A673 (cell line): ENCODE data around the gene PPP2R2D. TPM values are rescaled to one million over a fixed set of nuclear protein-coding genes. Genes with fewer than 3 reads are reported as not detected.

Source experiments
- BruUV-seq: library from RNA; stranded (reverse); fragments of 400-500 nt; replicated peaks from 2 replicates; lab custom pipeline; 2021; lab: Mats Ljungman, UMichigan
- CTCF ChIA-PET: fragments of 300-600 bp; sonication (Branson Sonifier 250); formaldehyde crosslinking; loops from one replicate; lab custom pipeline; 2022; ENCODE audit warnings: antibody characterized with exemption; lab: Charles Lee
- POLR2A ChIA-PET: fragments of 300-600 bp; sonication (Branson Sonifier 250); formaldehyde crosslinking; loops from one replicate; lab custom pipeline; 2022; ENCODE audit warnings: antibody characterized with exemption; ENCODE audit not compliant: low non-redundant PET; lab: Charles Lee
- DNase-seq: peaks from one replicate; pipeline ENCODE4 v3.0.0-alpha.2; 2015; ENCODE audit warnings: low spot score
- H3K27ac ChIP-seq: fragments of 200-600 bp; sonication (generic); 2 replicates; pipeline ENCODE4 v1.5.1; 2016; ENCODE audit warnings: mixed run types, low read depth, mild to moderate bottlenecking, mixed read lengths, antibody characterized with exemption, low read length; ENCODE audit not compliant: poor library complexity, severe bottlenecking
- H3K27me3 ChIP-seq: fragments of 200-600 bp; sonication (generic); replicated peaks from 2 replicates; pipeline ENCODE4 v1.6.1; 2017; ENCODE audit warnings: mixed run types, low read depth, mild to moderate bottlenecking, mixed read lengths, antibody characterized with exemption, low read length; ENCODE audit not compliant: insufficient read depth, poor library complexity
- H3K36me3 ChIP-seq: fragments of 200-600 bp; sonication (generic); 2 replicates; pipeline ENCODE4 v1.6.1; 2016; ENCODE audit warnings: mixed run types, mild to moderate bottlenecking, mixed read lengths, antibody characterized with exemption, low read length; ENCODE audit not compliant: insufficient read depth, poor library complexity, severe bottlenecking
- H3K4me1 ChIP-seq: fragments of 200-600 bp; sonication (generic); 2 replicates; pipeline ENCODE4 v1.6.1; 2017; ENCODE audit warnings: mixed run types, mild to moderate bottlenecking, mixed read lengths, antibody characterized with exemption, low read length; ENCODE audit not compliant: insufficient read depth, poor library complexity, severe bottlenecking
- H3K4me3 ChIP-seq: fragments of 200-600 bp; sonication (generic); 2 replicates; pipeline ENCODE4 v1.5.1; 2016; ENCODE audit warnings: low read depth, mixed run types, mild to moderate bottlenecking, mixed read lengths, low read length; ENCODE audit not compliant: poor library complexity, severe bottlenecking
- H3K9me3 ChIP-seq: fragments of 200-600 bp; sonication (generic); 2 replicates; pipeline ENCODE4 v1.6.1; 2016; ENCODE audit warnings: mixed run types, low read depth, mild to moderate bottlenecking, mixed read lengths, antibody characterized with exemption, low read length; ENCODE audit not compliant: poor library complexity, severe bottlenecking
- CTCF ChIP-seq: fragments of 300-800, 200-600 bp; sonication (generic); conservative IDR thresholded peaks from 2 replicates; pipeline ENCODE4 v1.5.1; 2017; ENCODE audit warnings: low read depth, mild to moderate bottlenecking, antibody characterized with exemption, low read length, moderate library complexity, mixed read lengths
- EZH2 ChIP-seq: fragments of 200-600 bp; sonication (generic); IDR thresholded peaks from 2 replicates; pipeline ENCODE4 v1.6.1; 2017; ENCODE audit warnings: borderline replicate concordance, low read depth, mild to moderate bottlenecking, mixed read lengths, antibody characterized with exemption, low read length; ENCODE audit not compliant: poor library complexity, severe bottlenecking
- intact Hi-C: fragments of 100-400 bp; cut with micrococcal nuclease; formaldehyde crosslinking; loops from one replicate; pipeline ENCODE4 v1.10.0; 2022; ENCODE audit not compliant: unreplicated experiment
- total RNA-seq: library from RNA; stranded (reverse); gene quantifications from 2 replicates; pipeline ENCODE4 v1.2.3, GENCODE V29; 2021

The PPP2R2D gene
- total RNA-seq, 1 experiment from 2014 or later, result 49.1 TPM

GRCh38 chr10:131885391-131886165 is 15.2 kb upstream of the PPP2R2D start:
- no peaks in the 10 kb centered on the region for H3K36me3 ChIP-seq
- no peak overlapping the region for H3K4me3 ChIP-seq
- no TSS peak for BruUV-seq
- CTCF ChIA-PET, result interaction anchor here (1.1 to 1.7 kb wide), 3 partner anchors 11 to 137 kb away, joined by 3 to 27 read pairs (median 4); no protein-coding TSS in a partner anchor
- H3K27ac ChIP-seq, result no peak overlapping the region
- intact Hi-C loops, result loop anchor here (1.0 to 5.0 kb wide), 2 partner anchors 138 to 257 kb away; no protein-coding TSS in a partner anchor
- DNase-seq, result peak; percentile 80
- TF ChIP-seq CTCF (peak; percentile 96), EZH2 (no peak)
- POLR2A ChIA-PET, result no interaction called here
- no peaks in the 10 kb centered on the region for H3K9me3 ChIP-seq
- no peaks in the 10 kb centered on the region for H3K27me3 ChIP-seq
- H3K4me1 ChIP-seq, result no peaks in the 10 kb centered on the region

GRCh38 chr10:131886237-131886636 is 14.6 kb upstream of the PPP2R2D start:
- no TSS peak for BruUV-seq
- Histone ChIP-seq H3K4me3 (no peak overlapping the region), H3K4me1 (no peaks in the 10 kb centered on the region), H3K36me3 (no peaks in the 10 kb centered on the region), H3K27ac (no peak overlapping the region), H3K27me3 (no peaks in the 10 kb centered on the region), H3K9me3 (no peaks in the 10 kb centered on the region)
- TF ChIP-seq CTCF (no peak), EZH2 (no peak)
- no peak for DNase-seq
- ChIA-PET POLR2A (no interaction called here), CTCF (interaction anchor here (1.1 to 1.7 kb wide), 3 partner anchors 11 to 137 kb away, joined by 3 to 27 read pairs (median 4); no protein-coding TSS in a partner anchor)
- intact Hi-C loops, result loop anchor here (5.0 kb wide), 1 partner anchor 256 kb away; no protein-coding TSS in a partner anchor

- intact Hi-C loops, result loop anchor here (5.0 kb wide), 1 partner anchor 254 kb away; no protein-coding TSS in a partner anchor
- no peak for DNase-seq
- POLR2A ChIA-PET, result no interaction called here
These were observed 12.6 kb upstream of the PPP2R2D start for GRCh38 chr10:131888186-131888604.

More at GRCh38 chr10:131888186-131888604, 12.6 kb upstream of the PPP2R2D start:
- Histone ChIP-seq H3K4me1 (no peaks in the 10 kb centered on the region), H3K4me3 (no peak overlapping the region), H3K27ac (no peak overlapping the region), H3K27me3 (no peaks in the 10 kb centered on the region), H3K9me3 (no peaks in the 10 kb centered on the region), H3K36me3 (no peaks in the 10 kb centered on the region)
- TF ChIP-seq CTCF, result no peak
- TF ChIP-seq EZH2, result no peak
- BruUV-seq, result no TSS peak
- CTCF ChIA-PET, result no interaction called here
